Measurements from ENCODE around the gene TTC3.
"Not testable (repeated sequence)": the region's sequence is repeated elsewhere in the genome, so short reads cannot be mapped to it uniquely, and the experiment has no call there.

Gene TTC3
- total RNA-seq = 123 to 332 reads per million in 2 experiments

GRCh38 chr21:37072988-37073416 lies at the start of gene TTC3, which contains the start of gene PIGP:
TTC3 (plus strand) TSS chr21:37073254; CDS start chr21:37087258, 14,004 bp downstream.
PIGP (minus strand) TSS chr21:37073071; CDS start chr21:37072515, 556 bp downstream.
- DNase-seq (ENCODE audit: low read depth) = peak; percentile 93

GRCh38 chr21:37026499-37026898 lies 46.6 kb upstream of the TTC3 start:
- DNase-seq (ENCODE audit: low read depth) = no peak

- DNase-seq (ENCODE audit: low read depth) = no peak
Measured at GRCh38 chr21:37028570-37028969, 44.5 kb upstream of the TTC3 start.

- no peak for DNase-seq (ENCODE audit: low read depth)
Measured at GRCh38 chr21:37030864-37031263, 42.2 kb upstream of the TTC3 start.

GRCh38 chr21:37032293-37032692 lies 40.8 kb upstream of the TTC3 start:
- DNase-seq (ENCODE audit: low read depth) = no peak

- DNase-seq (ENCODE audit: low read depth) = no peak
Measured at GRCh38 chr21:37032877-37033471, 40.1 kb upstream of the TTC3 start.

GRCh38 chr21:37034394-37034793 lies 38.7 kb upstream of the TTC3 start:
- not testable (repeated sequence) for DNase-seq (ENCODE audit: low read depth)

GRCh38 chr21:37036177-37036576 lies 36.9 kb upstream of the TTC3 start:
- no peak for DNase-seq (ENCODE audit: low read depth)

GRCh38 chr21:37039411-37040075 lies 33.5 kb upstream of the TTC3 start:
- no peak for DNase-seq (ENCODE audit: low read depth)

GRCh38 chr21:37040212-37040611 lies 32.8 kb upstream of the TTC3 start:
- no peak for DNase-seq (ENCODE audit: low read depth)

- DNase-seq (ENCODE audit: low read depth) = no peak
Measured at GRCh38 chr21:37041706-37042271, 31.3 kb upstream of the TTC3 start.

- no peak for DNase-seq (ENCODE audit: low read depth)
Measured at GRCh38 chr21:37043818-37044217, 29.2 kb upstream of the TTC3 start.

- DNase-seq (ENCODE audit: low read depth) = no peak
Measured at GRCh38 chr21:37044643-37045042, 28.4 kb upstream of the TTC3 start.

- DNase-seq (ENCODE audit: low read depth) = no peak
Measured at GRCh38 chr21:37045149-37045548, 27.9 kb upstream of the TTC3 start.

- no peak for DNase-seq (ENCODE audit: low read depth)
Measured at GRCh38 chr21:37045556-37045955, 27.5 kb upstream of the TTC3 start.

- no peak for DNase-seq (ENCODE audit: low read depth)
Measured at GRCh38 chr21:37047079-37047478, 26.0 kb upstream of the TTC3 start.

GRCh38 chr21:37049741-37050140 lies 23.3 kb upstream of the TTC3 start:
- DNase-seq (ENCODE audit: low read depth) = not testable (repeated sequence)

GRCh38 chr21:37055271-37055855 lies 17.7 kb upstream of the TTC3 start:
- DNase-seq (ENCODE audit: low read depth) = no peak

GRCh38 chr21:37057614-37058013 lies 15.4 kb upstream of the TTC3 start:
- no peak for DNase-seq (ENCODE audit: low read depth)

GRCh38 chr21:37058261-37058660 lies 14.8 kb upstream of the TTC3 start:
- DNase-seq (ENCODE audit: low read depth) = no peak

- DNase-seq (ENCODE audit: low read depth) = no peak
Measured at GRCh38 chr21:37059181-37059580, 13.9 kb upstream of the TTC3 start.

- DNase-seq (ENCODE audit: low read depth) = no peak
Measured at GRCh38 chr21:37060296-37060695, 12.8 kb upstream of the TTC3 start.

All from T follicular helper cell (primary cell).